ENCODE measurements around the gene RHEB. TPM values are rescaled to one million over a fixed set of nuclear protein-coding genes. Genes with fewer than 3 reads are reported as not detected.

Gene RHEB
- total RNA-seq, 2 experiments from 2014 or later, result 57.6 to 93.2 TPM

DNA sequence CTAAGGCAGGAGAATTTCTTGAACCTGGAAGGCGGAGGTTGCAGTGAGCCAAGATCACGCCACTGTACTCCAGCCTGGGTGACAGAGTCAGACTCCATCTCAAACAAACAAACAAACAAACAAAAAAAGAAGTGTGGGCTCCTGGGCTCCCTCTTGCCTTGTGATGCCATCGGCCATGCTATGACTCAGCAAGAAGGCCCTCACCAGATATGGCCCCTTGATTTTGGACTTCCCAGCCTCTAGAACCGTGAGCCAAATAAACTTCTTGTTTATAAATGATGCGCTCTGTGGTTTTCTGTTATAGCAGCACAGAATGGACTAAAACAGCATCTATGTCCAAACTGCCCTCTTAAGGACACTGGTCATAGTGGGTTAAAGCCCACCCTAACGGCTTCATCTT lies 29.9 kb upstream of the RHEB start:
- Histone ChIP-seq H3K27ac (ENCODE audit: low read depth, low read length, poor library complexity, severe bottlenecking) (no peak overlapping the region), H3K4me2 (ENCODE audit: low read length) (no peak overlapping the region), H3K9me2 (ENCODE audit: insufficient read depth, low read length) (no peaks in the 10 kb centered on the region), H3K4me3 (ENCODE audit: low read depth, low read length, poor library complexity, severe bottlenecking) (no peak overlapping the region), H3K4me1 (ENCODE audit: insufficient read depth, low read length, poor library complexity, severe bottlenecking) (no peaks in the 10 kb centered on the region), H2AFZ (ENCODE audit: low read length) (no peak overlapping the region), H3K9me3 (ENCODE audit: low read length) (no peaks in the 10 kb centered on the region), H3K79me2 (ENCODE audit: insufficient read depth, low read depth, low read length) (no peaks in the 10 kb centered on the region), H4K20me1 (ENCODE audit: insufficient read depth, low read length) (no peaks in the 10 kb centered on the region), H3K36me3 (ENCODE audit: insufficient read depth, low read length) (no peaks in the 10 kb centered on the region)
- BruUV-seq (replicated peaks), result no TSS peak
- ChIA-PET POLR2A (interaction anchor here (0.7 kb wide), 1 partner anchor 192 kb away, joined by 4 read pairs; no protein-coding TSS in a partner anchor), CTCF (ENCODE audit: unreplicated experiment) (no interaction called here)
- no peak for DNase-seq (ENCODE audit: low spot score)
- intact Hi-C loops (cut with micrococcal nuclease; ENCODE audit: unreplicated experiment), result no loop called here
- TF ChIP-seq EZH2phosphoT487 (IDR thresholded peaks at IDR 0.05; ENCODE audit: borderline replicate concordance, low read depth, low read length), result no peak
- TF ChIP-seq, protein P1, sequence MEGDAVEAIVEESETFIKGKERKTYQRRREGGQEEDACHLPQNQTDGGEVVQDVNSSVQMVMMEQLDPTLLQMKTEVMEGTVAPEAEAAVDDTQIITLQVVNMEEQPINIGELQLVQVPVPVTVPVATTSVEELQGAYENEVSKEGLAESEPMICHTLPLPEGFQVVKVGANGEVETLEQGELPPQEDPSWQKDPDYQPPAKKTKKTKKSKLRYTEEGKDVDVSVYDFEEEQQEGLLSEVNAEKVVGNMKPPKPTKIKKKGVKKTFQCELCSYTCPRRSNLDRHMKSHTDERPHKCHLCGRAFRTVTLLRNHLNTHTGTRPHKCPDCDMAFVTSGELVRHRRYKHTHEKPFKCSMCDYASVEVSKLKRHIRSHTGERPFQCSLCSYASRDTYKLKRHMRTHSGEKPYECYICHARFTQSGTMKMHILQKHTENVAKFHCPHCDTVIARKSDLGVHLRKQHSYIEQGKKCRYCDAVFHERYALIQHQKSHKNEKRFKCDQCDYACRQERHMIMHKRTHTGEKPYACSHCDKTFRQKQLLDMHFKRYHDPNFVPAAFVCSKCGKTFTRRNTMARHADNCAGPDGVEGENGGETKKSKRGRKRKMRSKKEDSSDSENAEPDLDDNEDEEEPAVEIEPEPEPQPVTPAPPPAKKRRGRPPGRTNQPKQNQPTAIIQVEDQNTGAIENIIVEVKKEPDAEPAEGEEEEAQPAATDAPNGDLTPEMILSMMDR (conservative IDR thresholded peaks at IDR 0.05; ENCODE audit: low read length), result no peak

DNA sequence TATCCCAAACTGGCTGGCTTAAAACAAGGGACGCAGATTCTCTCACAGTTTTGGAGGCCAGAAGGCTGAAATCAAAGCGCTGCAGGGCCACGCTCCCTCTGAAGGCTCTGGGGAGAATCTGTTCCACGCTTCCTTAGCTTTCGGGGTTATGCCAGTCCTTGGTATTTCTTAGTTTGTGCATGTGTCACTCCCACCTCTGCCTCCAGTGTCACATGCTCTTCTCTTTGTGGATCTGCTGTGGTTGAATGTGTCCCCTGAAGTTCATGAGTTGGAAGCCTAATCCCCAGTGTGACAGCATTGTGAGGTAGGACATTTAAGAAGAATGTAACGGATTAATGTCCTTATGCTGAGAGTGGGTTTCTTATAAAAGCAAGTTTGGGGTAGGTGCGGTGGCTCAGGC lies 29.4 kb upstream of the RHEB start:
- no peak overlapping the region for H3K27ac ChIP-seq (ENCODE audit: low read depth, low read length, poor library complexity, severe bottlenecking)
- H3K79me2 ChIP-seq (ENCODE audit: insufficient read depth, low read depth, low read length), result no peaks in the 10 kb centered on the region
- CTCF ChIA-PET (ENCODE audit: unreplicated experiment), result no interaction called here
- POLR2A ChIA-PET, result no interaction called here
- H3K4me1 ChIP-seq (ENCODE audit: insufficient read depth, low read length, poor library complexity, severe bottlenecking), result no peaks in the 10 kb centered on the region
- H3K9me2 ChIP-seq (ENCODE audit: insufficient read depth, low read length), result no peaks in the 10 kb centered on the region
- H4K20me1 ChIP-seq (ENCODE audit: insufficient read depth, low read length), result no peaks in the 10 kb centered on the region
- intact Hi-C loops (cut with micrococcal nuclease; ENCODE audit: unreplicated experiment), result no loop called here
- BruUV-seq (replicated peaks), result no TSS peak
- H3K4me2 ChIP-seq (ENCODE audit: low read length), result no peak overlapping the region
- H3K36me3 ChIP-seq (ENCODE audit: insufficient read depth, low read length), result no peaks in the 10 kb centered on the region
- H3K4me3 ChIP-seq (ENCODE audit: low read depth, low read length, poor library complexity, severe bottlenecking), result no peak overlapping the region
- H3K9me3 ChIP-seq (ENCODE audit: low read length), result no peaks in the 10 kb centered on the region
- TF ChIP-seq, protein P1 (conservative IDR thresholded peaks at IDR 0.05; ENCODE audit: low read length), result no peak
- TF ChIP-seq EZH2phosphoT487 (IDR thresholded peaks at IDR 0.05; ENCODE audit: borderline replicate concordance, low read depth, low read length), result no peak
- DNase-seq (ENCODE audit: low spot score), result no peak
- H2AFZ ChIP-seq (ENCODE audit: low read length), result no peak overlapping the region

GRCh38 chr7:151544183-151544582 lies 24.5 kb upstream of the RHEB start:
- Histone ChIP-seq H3K27ac (ENCODE audit: low read depth, low read length, poor library complexity, severe bottlenecking) (no peak overlapping the region), H3K36me3 (ENCODE audit: insufficient read depth, low read length) (no peaks in the 10 kb centered on the region), H3K4me1 (ENCODE audit: insufficient read depth, low read length, poor library complexity, severe bottlenecking) (no peaks in the 10 kb centered on the region), H3K4me3 (ENCODE audit: low read depth, low read length, poor library complexity, severe bottlenecking) (no peak overlapping the region), H2AFZ (ENCODE audit: low read length) (no peak overlapping the region), H3K79me2 (ENCODE audit: insufficient read depth, low read depth, low read length) (no peaks in the 10 kb centered on the region), H3K9me3 (ENCODE audit: low read length) (no peaks in the 10 kb centered on the region), H3K4me2 (ENCODE audit: low read length) (no peak overlapping the region), H4K20me1 (ENCODE audit: insufficient read depth, low read length) (no peaks in the 10 kb centered on the region), H3K9me2 (ENCODE audit: insufficient read depth, low read length) (no peaks in the 10 kb centered on the region)
- POLR2A ChIA-PET, result interaction anchor here (0.7 kb wide), 1 partner anchor 92 kb away, joined by 4 read pairs; no protein-coding TSS in a partner anchor
- CTCF ChIA-PET (ENCODE audit: unreplicated experiment), result no interaction called here
- intact Hi-C loops (cut with micrococcal nuclease; ENCODE audit: unreplicated experiment), result no loop called here
- BruUV-seq (replicated peaks), result no TSS peak
- DNase-seq (ENCODE audit: low spot score), result no peak
- TF ChIP-seq, protein P1 (conservative IDR thresholded peaks at IDR 0.05; ENCODE audit: low read length), result no peak
- no peak for TF ChIP-seq EZH2phosphoT487 (IDR thresholded peaks at IDR 0.05; ENCODE audit: borderline replicate concordance, low read depth, low read length)

All from OCI-LY7 (cell line).